GM12875 (cell line): ENCODE measurements around the gene MKRN2OS.

Experiments
- H3K4me3 ChIP-seq: one replicate; pipeline ENCODE4 v1.5.1; 2011; ENCODE audit warnings: low read depth, low read length, control low read depth
- CTCF ChIP-seq: IDR thresholded peaks from 2 replicates; pipeline ENCODE4 v1.5.1; 2011; ENCODE audit warnings: low read depth, mild to moderate bottlenecking, control low read depth, inconsistent platforms, low read length, moderate library complexity, borderline replicate concordance; ENCODE audit not compliant: insufficient read depth

Gene MKRN2OS

GRCh38 chr3:12566976-12567375 is 21.7 kb upstream of the MKRN2OS start:
- no peak overlapping the region for H3K4me3 ChIP-seq
- TF ChIP-seq CTCF = no peak

GRCh38 chr3:12562451-12562850 is 17.2 kb upstream of the MKRN2OS start:
- H3K4me3 ChIP-seq = no peak overlapping the region
- no peak for TF ChIP-seq CTCF

GRCh38 chr3:12561397-12561796 is 16.1 kb upstream of the MKRN2OS start:
- no peak for TF ChIP-seq CTCF

GRCh38 chr3:12560505-12561190 is 15.3 kb upstream of the MKRN2OS start:
- no peak for TF ChIP-seq CTCF
- H3K4me3 ChIP-seq = no peak overlapping the region

More at GRCh38 chr3:12561397-12561796, 16.1 kb upstream of the MKRN2OS start:
- no peak overlapping the region for H3K4me3 ChIP-seq

GRCh38 chr3:12559520-12559919 is 14.2 kb upstream of the MKRN2OS start:
- no peak overlapping the region for H3K4me3 ChIP-seq
- TF ChIP-seq CTCF = no peak

GRCh38 chr3:12558706-12559105 is 13.4 kb upstream of the MKRN2OS start:
- TF ChIP-seq CTCF = no peak
- H3K4me3 ChIP-seq = no peak overlapping the region

- no peak for TF ChIP-seq CTCF
- H3K4me3 ChIP-seq = peak overlapping the region; percentile 94
Measured at GRCh38 chr3:12557473-12558100, 12.3 kb upstream of the MKRN2OS start.
